HEK293 (cell line): ENCODE measurements around the gene GPR161.

ENCODE experiments used
- CTCF ChIA-PET: fragments of 350-600 bp; formaldehyde crosslinking; extraction: SDS; loops from one replicate; lab custom pipeline; 2021; ENCODE audit warnings: antibody characterized with exemption; lab: Yijun Ruan, JAX
- POLR2A ChIA-PET: fragments of 300-600 bp; formaldehyde crosslinking; extraction: SDS; loops from one replicate; lab custom pipeline; 2020; ENCODE audit warnings: antibody characterized with exemption, inconsistent platforms; lab: Yijun Ruan, JAX
- H3K27ac ChIP-seq: fragments of 200-500 bp; sonication (Bioruptor generic); 2 replicates; pipeline ENCODE4 v1.5.1; 2014; ENCODE audit warnings: low read depth, low read length, control low read depth, inconsistent platforms; ENCODE audit errors: extremely low read depth
- H3K36me3 ChIP-seq, 2 experiments: fragments of 200-500 bp in 1 of 2; sonication (Bioruptor generic) in 1 of 2; 1 replicate in 1 of 2; 2 replicates in 1 of 2; pipeline ENCODE4 v1.5.1; 2014 to 2017; ENCODE audit warnings: inconsistent platforms in 2 of 2, low read length in 2 of 2; ENCODE audit not compliant: control insufficient read depth in 2 of 2, insufficient read depth in 1 of 2
- H3K4me1 ChIP-seq: fragments of 200-500 bp; sonication (Bioruptor generic); 2 replicates; pipeline ENCODE4 v1.5.1; 2014; ENCODE audit warnings: mild to moderate bottlenecking, low read length, inconsistent platforms; ENCODE audit not compliant: control insufficient read depth, insufficient read depth
- H3K4me3 ChIP-seq: 2 replicates; pipeline ENCODE4 v1.5.1; 2011; ENCODE audit warnings: low read depth, mild to moderate bottlenecking, control low read depth, low read length, moderate library complexity
- H3K9me3 ChIP-seq: fragments of 200-500 bp; sonication (Bioruptor generic); 2 replicates; pipeline ENCODE4 v1.5.1; 2014; ENCODE audit warnings: low read depth, low read length, inconsistent platforms; ENCODE audit not compliant: control insufficient read depth, insufficient read depth
- EGR2 ChIP-seq: fragments of 450-650 bp; formaldehyde crosslinking; IDR thresholded peaks from 2 replicates; pipeline ENCODE4 v1.5.1; 2016; ENCODE audit warnings: low read depth, missing biosample characterization, missing genetic modification characterization
- INSM2 ChIP-seq: fragments of 450-650 bp; formaldehyde crosslinking; IDR thresholded peaks from 2 replicates; pipeline ENCODE4 v1.5.1; 2016; ENCODE audit warnings: missing biosample characterization, missing genetic modification characterization
- KLF9 ChIP-seq: fragments of 450-650 bp; formaldehyde crosslinking; IDR thresholded peaks from 2 replicates; pipeline ENCODE4 v1.5.1; 2016; ENCODE audit warnings: missing biosample characterization, missing genetic modification characterization, low read depth
- ZNF121 ChIP-seq: fragments of 450-650 bp; formaldehyde crosslinking; IDR thresholded peaks from 2 replicates; pipeline ENCODE4 v1.5.1; 2016; ENCODE audit warnings: missing biosample characterization, missing genetic modification characterization
- ZNF18 ChIP-seq: fragments of 450-650 bp; formaldehyde crosslinking; IDR thresholded peaks from 2 replicates; pipeline ENCODE4 v1.5.1; 2016; ENCODE audit warnings: missing biosample characterization, missing genetic modification characterization
- ZNF266 ChIP-seq: fragments of 450-650 bp; formaldehyde crosslinking; IDR thresholded peaks from 2 replicates; pipeline ENCODE4 v1.5.1; 2016; ENCODE audit warnings: missing biosample characterization, missing genetic modification characterization, low read depth
- ZNF292 ChIP-seq: fragments of 450-650 bp; formaldehyde crosslinking; IDR thresholded peaks from 2 replicates; pipeline ENCODE4 v1.5.1; 2016; ENCODE audit warnings: low read depth, missing biosample characterization, missing genetic modification characterization, borderline replicate concordance
- ZNF350 ChIP-seq: fragments of 450-650 bp; formaldehyde crosslinking; IDR thresholded peaks from 2 replicates; pipeline ENCODE4 v1.5.0; 2017; ENCODE audit warnings: missing biosample characterization, mild to moderate bottlenecking, missing genetic modification characterization
- ZNF473 ChIP-seq: fragments of 450-650 bp; formaldehyde crosslinking; IDR thresholded peaks from 2 replicates; pipeline ENCODE4 v1.5.1; 2017; ENCODE audit warnings: missing biosample characterization, missing genetic modification characterization
- ZNF530 ChIP-seq: fragments of 450-650 bp; formaldehyde crosslinking; IDR thresholded peaks from 2 replicates; pipeline ENCODE4 v1.5.1; 2016; ENCODE audit warnings: low read depth, missing biosample characterization, missing genetic modification characterization
- ZNF585B ChIP-seq: fragments of 450-650 bp; formaldehyde crosslinking; IDR thresholded peaks from 2 replicates; pipeline ENCODE4 v1.5.1; 2016; ENCODE audit warnings: missing biosample characterization, missing genetic modification characterization
- ZNF610 ChIP-seq: fragments of 450-650 bp; formaldehyde crosslinking; IDR thresholded peaks from 2 replicates; pipeline ENCODE4 v1.5.1; 2016; ENCODE audit warnings: missing biosample characterization, missing genetic modification characterization, borderline replicate concordance
- ZNF621 ChIP-seq: fragments of 450-650 bp; formaldehyde crosslinking; IDR thresholded peaks from 2 replicates; pipeline ENCODE4 v1.5.1; 2017; ENCODE audit warnings: missing biosample characterization, missing genetic modification characterization
- ZNF701 ChIP-seq: fragments of 450-650 bp; formaldehyde crosslinking; IDR thresholded peaks from 2 replicates; pipeline ENCODE4 v1.5.1; 2016; ENCODE audit warnings: missing biosample characterization, missing genetic modification characterization
- ZNF768 ChIP-seq: fragments of 450-650 bp; formaldehyde crosslinking; IDR thresholded peaks from 2 replicates; pipeline ENCODE4 v1.5.1; 2018; ENCODE audit warnings: missing biosample characterization, mild to moderate bottlenecking, missing genetic modification characterization

The GPR161 gene

GRCh38 chr1:168042362-168042761 is 94.4 kb downstream of the GPR161 start (continued):
- TF ChIP-seq ZNF701 (no peak), ZNF621 (tag by site-specific recombination) (no peak)

GRCh38 chr1:168035345-168035744 is 101.4 kb downstream of the GPR161 start:
- no peaks in the 10 kb centered on the region for H3K9me3 ChIP-seq
- no peaks in the 10 kb centered on the region for H3K4me1 ChIP-seq
- H3K27ac ChIP-seq: no peak overlapping the region
- CTCF ChIA-PET: no interaction called here
- no peak overlapping the region for H3K4me3 ChIP-seq
- TF ChIP-seq ZNF292: no peak
- TF ChIP-seq ZNF585B (tag by site-specific recombination): no peak
- TF ChIP-seq ZNF350 (tag by site-specific recombination): no peak
- TF ChIP-seq ZNF610: no peak
- TF ChIP-seq, all 188 proteins: peak for 0
- no peaks in the 10 kb centered on the region for H3K36me3 ChIP-seq
- POLR2A ChIA-PET: no interaction called here

- Histone ChIP-seq H3K9me3 (no peaks in the 10 kb centered on the region), H3K4me1 (no peaks in the 10 kb centered on the region), H3K36me3 (peaks cover 0 to 1% of the 10 kb centered on the region in 2 experiments; a peak in 1 of 3 replicates), H3K27ac (no peak overlapping the region), H3K4me3 (no peak overlapping the region)
- no peak for TF ChIP-seq ZNF473 (tag by site-specific recombination)
- TF ChIP-seq ZNF18 (tag by site-specific recombination): no peak
- TF ChIP-seq ZNF266 (tag by site-specific recombination): no peak
- ChIA-PET POLR2A (no interaction called here), CTCF (no interaction called here)
Observed at GRCh38 chr1:168032029-168032428, 104.7 kb downstream of the GPR161 start.

GRCh38 chr1:168031627-168032026 is 105.1 kb downstream of the GPR161 start:
- POLR2A ChIA-PET: no interaction called here
- CTCF ChIA-PET: interaction anchor here (0.6 kb wide), 1 partner anchor 493 kb away, joined by 3 read pairs; no protein-coding TSS in a partner anchor
- 0 out of 2 replicates have a peak, but pooled peaks have one; percentile 17 for TF ChIP-seq EGR2
- no peak for TF ChIP-seq ZNF121 (tag by site-specific recombination)
- no peak for TF ChIP-seq KLF9 (tag by site-specific recombination)
- TF ChIP-seq INSM2: no peak
- TF ChIP-seq ZNF768 (tag by site-specific recombination): no peak
- Histone ChIP-seq H3K36me3 (peaks cover 0 to 3% of the 10 kb centered on the region in 2 experiments; a peak in 1 of 3 replicates), H3K4me1 (no peaks in the 10 kb centered on the region), H3K27ac (no peak overlapping the region), H3K9me3 (no peaks in the 10 kb centered on the region), H3K4me3 (no peak overlapping the region)

- ChIA-PET CTCF (interaction anchor here (0.6 kb wide), 1 partner anchor 493 kb away, joined by 3 read pairs; no protein-coding TSS in a partner anchor), POLR2A (no interaction called here)
- H3K9me3 ChIP-seq: no peaks in the 10 kb centered on the region
- peaks cover 0 to 3% of the 10 kb centered on the region in 2 experiments; a peak in 1 of 3 replicates for H3K36me3 ChIP-seq
- TF ChIP-seq ZNF530 (tag by site-specific recombination): no peak
- H3K4me3 ChIP-seq: no peak overlapping the region
- no peak overlapping the region for H3K27ac ChIP-seq
- no peaks in the 10 kb centered on the region for H3K4me1 ChIP-seq
Observed at GRCh38 chr1:168031198-168031597, 105.5 kb downstream of the GPR161 start.
